NCI-H2081 (cell line): ENCODE data around the gene ROR1.
"Not testable (repeated sequence)": the region's sequence is repeated elsewhere in the genome, so short reads cannot be mapped to it uniquely, and the experiment has no call there.

ENCODE experiments used
- DNase-seq, 2 experiments: peaks; one replicate each; lab custom pipeline; 2025; lab: John Stamatoyannopoulos, UW

Gene ROR1

DNA sequence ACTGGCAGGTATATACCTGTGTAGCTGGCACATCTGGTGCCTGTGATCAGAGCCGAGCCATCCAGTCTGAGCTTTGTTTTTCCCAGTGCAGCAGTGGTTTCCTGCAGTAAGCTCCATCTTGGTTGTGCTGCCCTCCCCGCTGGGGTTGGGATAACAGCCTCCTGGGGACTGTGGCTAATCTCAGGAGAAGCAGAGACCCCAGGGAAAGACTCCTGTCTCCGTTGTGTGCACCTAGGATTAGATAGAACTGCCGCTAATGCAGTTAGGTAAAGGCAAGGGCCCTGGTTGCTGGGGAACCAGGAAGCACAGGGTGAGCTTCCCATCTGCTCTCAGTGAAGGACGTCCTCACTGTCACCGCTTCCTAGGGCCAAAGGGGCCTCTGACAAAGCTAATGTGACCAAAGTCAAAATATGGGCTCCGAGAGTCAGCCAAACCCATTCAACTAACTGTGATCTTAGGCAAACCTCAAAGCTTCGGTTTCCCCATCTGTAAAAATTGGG lies 20.0 kb downstream of the ROR1 start:
- DNase-seq = no peak

DNA sequence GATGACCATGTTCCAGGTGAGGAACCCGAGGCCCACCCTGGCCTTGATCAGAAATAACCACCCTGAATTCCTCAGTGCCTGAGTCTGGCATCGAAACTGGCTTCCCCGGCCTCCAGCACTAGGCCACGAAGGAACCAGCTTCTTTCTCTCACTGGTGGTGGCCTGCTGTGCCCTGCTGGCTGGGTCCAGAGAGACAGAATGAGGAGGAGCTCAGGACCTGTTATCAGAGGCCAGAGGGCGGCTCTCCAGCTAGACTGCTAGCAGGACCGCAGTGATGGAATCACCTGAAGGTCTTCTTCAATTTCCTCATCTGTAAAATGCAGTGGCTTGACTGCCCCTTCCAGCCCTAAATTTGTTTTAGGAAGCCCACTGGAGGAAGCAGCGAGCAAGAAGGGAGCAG lies 20.5 kb downstream of the ROR1 start:
- no peak for DNase-seq

DNA sequence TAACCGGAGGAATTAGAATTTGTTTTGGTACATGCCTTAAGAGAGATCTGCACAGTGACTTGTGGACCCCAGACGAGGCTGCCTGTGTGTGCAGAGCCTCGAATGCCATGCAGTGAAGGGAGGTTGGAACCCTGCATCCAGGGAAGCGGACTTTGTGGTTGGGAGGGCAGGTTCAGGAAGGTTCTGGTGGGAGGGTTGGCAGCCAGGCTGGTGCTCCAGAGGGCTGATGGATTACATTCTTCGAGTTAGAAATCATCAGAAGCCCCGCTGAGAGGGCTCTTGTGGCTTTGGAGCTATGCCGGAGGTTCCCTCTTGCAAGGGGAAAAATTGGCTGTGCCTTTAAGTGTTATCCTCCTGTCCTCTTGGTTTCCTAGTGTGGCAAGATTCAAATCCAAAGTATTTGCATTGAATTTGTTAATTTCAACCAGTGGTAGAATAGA lies 21.1 kb downstream of the ROR1 start:
- DNase-seq = no peak

DNA sequence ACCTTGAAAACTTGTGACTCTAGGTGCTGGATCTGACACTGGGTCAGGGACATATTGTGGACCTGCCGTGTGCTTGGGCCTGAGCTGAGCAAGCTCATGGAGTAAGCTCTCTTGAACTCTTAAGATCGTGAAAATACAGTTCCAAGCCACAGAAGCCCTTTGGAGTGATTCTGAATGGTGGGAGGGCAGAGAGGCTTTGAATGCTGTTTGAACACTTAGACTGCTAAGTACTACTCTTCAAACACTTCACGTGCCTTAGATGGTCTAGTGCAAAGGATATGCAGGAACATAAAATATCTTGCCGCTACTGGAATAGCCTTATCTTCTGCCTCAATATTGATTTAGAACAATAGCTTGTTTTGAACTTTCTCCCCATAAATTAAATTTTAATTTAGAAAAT lies 21.6 kb downstream of the ROR1 start:
- DNase-seq = no peak

DNA sequence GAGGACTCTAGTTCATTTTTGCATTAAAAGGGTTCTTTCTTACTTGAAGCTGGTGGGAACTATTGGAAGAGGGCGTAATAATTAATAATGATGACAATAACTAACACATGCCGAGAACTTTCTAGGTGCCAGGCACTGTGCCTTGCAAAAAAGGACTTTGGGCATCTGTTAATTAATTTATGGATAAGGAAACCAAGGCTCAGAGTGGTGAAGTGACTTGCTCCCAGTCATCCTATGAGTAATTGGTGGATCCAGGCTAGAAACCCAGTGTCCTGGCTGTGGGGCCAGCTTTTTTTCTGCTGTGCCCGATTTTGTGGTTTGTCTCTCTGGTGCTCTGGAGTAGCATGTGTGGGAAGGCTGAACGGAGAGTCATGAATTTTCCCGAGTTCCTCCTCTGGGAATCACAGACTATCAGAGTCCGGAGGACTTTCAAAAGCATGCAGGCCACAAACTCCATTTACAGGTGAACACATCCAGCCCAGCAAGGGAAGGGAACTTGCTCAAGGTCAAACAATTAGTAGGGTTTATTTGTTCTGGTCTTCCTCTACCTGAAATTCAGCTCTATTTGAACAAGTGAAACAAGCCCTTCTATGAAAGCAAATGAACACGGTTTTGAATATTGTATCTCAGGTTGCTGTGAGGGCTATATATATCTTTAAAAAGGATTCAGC lies 23.4 kb downstream of the ROR1 start:
- DNase-seq = no peak

DNA sequence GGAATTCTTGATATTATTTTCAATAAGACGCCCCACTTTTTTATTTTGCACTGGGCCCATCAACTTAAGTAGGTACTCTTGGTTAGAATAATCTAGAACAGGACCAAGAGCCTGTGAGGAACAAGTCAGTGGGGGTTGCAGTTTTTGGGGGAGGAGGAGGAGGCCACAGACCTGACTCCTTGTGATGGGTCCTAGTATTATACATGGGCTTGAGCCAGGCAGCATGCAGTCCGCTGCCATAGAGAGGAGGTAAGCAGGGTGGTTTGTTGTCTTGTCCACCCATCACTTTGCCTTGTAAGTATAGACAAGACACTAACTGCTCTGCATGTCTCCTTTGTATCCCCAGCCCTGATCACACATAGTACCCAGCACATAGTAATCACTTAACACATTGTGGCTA lies 24.5 kb downstream of the ROR1 start:
- DNase-seq = no peak

DNA sequence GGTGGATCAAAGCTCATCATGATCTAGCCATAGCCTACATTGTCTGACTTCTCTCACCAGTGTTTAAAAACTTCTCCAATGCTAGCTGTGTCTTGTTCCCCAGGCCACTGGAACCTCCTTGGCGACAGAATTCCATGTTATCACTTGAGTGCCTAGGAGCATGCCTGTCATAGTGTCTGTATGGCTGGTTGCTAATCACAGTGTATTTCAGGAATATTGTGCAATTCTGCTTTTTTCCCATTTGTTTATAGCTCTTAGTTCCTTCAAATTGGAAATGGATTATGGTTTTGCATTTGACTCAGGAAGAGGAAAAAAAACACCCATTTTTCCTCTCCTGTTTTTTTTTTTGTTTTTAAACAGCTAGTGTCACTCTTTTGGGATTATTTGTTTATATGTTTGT lies 25.5 kb downstream of the ROR1 start:
- no peak for DNase-seq

DNA sequence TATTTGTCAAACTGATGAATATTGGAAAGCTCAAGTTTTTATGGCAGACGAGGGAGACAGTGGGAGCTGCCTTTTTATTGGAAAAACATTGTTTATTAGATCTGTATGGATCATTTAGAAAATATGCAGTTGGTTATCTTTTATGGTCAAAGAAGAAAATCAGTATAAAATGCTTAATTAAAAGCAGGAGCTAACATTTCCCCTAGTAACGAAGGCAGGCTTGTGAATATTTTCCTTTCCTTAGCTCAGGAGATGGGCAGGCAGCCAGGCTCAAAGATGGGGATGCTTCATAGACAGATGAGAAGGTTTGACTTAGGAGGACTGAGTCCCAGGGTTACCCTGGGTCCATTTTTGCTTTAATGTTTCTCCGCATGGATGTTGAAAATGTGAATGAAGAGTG lies 26.0 kb downstream of the ROR1 start:
- DNase-seq = no peak

DNA sequence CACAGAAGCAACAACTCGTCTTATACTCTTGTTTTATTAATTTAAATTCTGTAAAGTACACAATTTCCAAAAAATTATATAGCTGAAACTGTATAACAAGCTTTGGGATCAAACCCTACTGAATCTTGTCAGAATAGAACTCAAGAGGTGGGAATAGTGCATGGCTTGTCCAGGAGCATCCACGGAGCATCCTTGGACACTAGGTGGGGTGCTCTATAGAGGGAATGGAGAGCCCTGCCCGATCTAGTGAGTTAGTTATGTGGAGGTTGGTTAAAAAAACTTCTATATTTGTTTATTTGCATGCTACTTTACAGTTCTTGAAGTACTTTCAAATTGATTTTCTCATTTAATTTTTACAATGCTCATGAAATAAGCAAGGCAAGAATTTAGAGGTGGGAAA lies 28.3 kb downstream of the ROR1 start:
- DNase-seq = no peak

DNA sequence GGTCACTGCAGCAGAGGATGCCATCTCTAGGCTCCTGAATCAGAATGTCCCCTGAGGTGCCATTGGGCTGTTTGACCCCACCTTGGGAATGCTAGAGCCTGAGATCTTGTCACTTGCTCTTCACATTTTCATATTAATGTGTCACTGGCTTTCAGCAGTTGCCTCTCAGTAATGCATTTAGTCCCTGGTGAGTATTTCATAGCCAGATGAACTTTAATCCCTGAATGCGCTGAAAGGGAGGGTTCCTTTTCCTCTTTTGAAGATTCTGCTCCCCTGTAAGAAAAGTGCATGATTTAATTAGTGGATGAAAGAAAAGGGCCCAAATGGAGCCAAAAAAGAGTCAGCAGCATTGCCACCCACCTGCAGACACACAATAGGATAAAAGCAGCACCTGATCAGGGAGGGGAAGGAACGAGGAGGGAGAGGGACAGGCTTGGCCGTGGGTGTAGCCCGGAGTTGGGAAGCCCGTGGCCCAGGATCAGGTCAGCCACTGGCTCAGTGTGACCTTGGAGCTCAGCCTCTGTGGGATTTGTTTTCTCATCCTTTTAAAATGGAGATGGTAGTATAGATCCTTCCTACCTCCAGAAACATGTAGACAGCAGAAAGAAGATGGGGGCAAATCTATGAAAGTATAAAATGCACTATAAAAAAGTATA lies 31.1 kb downstream of the ROR1 start:
- DNase-seq = no peak

DNA sequence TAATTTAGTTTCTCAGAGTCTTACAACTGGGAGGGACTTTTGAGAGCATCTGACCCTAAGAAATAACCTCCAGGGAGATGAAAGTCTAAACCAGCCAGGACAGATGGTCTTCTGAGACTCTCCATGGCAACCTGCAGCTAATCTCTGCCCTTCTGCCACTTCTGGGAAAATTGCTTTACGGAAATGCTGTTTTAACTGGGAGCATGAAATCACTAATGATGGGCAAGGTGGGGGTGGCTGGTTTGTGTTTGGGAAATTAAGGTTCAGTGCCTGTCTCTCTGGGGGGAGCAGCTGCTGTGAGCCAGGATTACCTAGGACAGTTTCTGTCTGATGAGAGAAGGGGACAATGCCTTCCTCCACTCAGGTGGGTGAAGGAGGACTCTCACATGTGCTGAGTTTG lies 33.2 kb downstream of the ROR1 start:
- DNase-seq = peak in 1 of 2 experiments; percentile 7

DNA sequence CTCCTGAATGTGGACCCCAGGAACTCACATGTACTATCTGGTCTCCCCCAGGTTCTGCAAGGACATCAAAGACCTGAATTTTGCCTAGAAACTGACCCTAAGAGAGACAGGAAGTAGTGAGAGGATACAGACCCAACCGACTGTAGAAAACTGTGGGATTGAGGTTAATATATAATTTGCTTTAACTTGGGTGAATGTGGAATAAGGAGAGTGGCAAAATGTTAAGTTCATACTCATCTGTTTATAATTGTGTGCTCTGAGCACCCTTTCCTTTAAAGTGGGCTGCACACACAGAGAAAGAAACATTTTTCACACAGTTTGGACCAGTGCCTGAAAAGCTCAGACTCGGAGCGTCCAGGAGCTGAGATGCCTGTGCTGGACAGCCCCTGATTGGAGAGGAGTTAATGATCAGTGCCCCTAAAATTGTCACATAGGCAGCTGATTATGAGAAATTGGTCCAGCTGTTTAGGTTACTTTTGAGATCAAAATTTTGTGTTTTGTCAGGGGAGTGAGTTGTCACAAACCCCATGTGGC lies 37.2 kb downstream of the ROR1 start:
- no peak for DNase-seq

DNA sequence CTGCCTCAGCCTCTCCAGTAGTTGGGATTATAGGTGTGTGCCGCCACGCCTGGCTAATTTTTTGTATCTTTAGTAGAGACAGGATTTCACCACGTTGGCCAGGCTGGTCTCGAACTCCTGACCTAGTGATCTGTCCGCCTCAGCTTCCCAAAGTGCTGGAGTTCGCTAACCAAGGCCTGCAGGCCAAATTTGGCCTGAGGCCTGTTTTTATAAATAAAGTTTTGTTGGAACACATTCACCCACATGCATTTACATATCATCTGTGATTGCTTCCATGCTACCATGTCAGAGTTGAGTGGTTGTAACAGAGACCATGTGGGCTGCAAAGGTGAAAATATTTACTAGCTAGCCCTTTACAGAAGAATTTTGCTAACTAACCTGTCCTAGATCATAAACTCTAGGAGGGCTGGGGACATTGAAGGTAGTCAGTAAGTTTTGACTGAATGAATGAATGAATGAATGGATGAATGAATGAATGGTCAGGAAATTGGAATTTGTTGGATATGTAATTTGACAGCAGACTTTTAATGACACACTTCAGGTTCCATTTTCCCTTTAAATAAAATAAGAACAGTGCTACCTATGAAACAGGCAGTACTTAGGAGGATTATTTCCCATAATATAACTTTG lies 38.4 kb downstream of the ROR1 start:
- no peak for DNase-seq

DNA sequence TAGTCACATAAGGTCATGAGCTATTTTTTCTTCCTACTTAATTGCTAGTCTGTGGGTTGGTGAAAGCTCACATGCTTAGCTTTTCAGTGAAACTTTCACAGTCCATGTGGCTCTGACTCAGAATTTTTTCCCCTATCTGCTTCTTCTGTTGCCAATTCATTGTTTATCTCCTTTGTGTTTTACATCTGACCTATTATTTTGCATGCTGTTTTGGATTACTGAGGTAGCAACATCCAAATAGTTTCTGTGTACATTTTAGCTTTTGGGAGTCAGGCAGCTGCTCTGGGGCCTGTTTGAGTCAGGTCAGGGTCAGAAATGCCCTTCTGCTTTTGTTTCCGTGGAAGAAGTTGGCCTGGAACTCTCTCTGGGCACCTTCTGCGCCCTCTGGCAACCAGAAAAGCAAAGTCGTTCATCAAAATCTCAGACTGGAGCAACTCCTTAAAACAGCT lies 40.0 kb downstream of the ROR1 start:
- no peak for DNase-seq

DNA sequence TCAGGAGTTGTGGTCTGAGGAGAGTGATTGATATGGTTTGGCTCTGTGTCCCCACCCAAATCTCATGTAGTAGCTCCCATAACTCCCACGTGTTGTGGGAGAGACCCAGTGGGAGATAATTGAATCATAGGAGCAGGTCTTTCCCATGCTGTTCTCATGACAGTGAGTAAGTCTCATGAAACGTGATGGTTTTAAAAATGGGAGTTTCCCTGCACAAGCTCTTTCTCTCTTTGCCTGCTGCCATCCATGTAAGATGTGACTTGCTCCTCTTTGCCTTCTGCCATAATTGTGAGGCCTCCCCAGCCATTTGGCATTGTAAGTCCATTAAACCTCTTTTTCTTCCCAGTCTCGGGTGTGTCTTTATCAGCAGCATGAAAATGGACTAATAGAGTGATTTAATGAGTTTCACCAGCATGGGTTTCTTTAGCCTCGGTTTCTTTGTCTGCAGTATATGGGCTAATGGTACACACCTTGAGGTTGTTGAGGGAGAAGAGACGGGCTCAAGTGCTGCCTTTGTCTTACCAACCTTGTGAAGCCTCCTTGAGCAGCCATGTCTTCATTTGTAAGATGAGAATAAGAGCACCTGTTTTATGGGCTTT lies 42.5 kb downstream of the ROR1 start:
- DNase-seq = not testable (repeated sequence)

DNA sequence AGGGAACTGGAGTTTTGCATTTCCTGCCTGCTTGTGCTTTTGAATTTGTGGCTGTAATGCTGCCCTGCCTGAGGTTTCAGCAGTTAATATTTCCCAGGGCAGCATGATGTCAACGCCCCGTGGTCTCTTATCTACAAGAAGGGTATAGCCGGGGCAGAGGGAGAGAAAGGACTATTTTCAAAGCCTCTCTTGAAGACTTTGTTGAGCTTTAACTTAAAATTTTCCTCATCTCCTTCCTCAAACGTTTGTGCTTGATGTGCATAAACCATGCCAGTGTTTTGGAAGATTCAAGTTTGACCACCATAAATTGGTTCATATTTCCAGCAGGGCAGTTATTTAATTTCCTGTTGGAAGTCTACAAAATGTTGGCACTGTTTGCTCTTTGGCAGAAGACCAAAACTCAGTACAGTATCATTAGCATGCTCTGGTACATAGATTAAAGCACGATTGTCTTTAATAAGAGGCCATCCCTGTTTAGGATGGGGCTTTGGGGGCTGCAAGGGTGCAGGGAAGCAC lies 43.4 kb downstream of the ROR1 start:
- peak; percentile 26 to 63 for DNase-seq

DNA sequence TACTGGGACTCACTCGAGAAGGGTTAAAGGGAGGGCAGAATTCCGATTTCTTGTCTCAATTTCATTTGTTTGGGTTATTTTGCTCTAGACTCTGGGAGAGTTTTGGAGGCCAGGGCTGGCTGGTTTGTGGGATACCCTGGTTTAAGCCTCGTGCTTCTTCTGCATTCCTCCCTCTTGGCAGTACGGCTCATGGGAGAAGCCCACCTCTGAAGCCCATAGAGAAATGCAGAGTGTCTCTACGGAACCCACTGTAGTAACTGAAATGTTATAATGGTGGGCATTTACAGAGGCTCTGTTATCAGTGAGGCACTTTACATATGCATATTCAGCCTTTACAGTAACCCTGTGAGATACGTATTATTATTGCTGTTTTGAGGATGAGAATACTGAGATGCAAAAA lies 43.9 kb downstream of the ROR1 start:
- DNase-seq = no peak

DNA sequence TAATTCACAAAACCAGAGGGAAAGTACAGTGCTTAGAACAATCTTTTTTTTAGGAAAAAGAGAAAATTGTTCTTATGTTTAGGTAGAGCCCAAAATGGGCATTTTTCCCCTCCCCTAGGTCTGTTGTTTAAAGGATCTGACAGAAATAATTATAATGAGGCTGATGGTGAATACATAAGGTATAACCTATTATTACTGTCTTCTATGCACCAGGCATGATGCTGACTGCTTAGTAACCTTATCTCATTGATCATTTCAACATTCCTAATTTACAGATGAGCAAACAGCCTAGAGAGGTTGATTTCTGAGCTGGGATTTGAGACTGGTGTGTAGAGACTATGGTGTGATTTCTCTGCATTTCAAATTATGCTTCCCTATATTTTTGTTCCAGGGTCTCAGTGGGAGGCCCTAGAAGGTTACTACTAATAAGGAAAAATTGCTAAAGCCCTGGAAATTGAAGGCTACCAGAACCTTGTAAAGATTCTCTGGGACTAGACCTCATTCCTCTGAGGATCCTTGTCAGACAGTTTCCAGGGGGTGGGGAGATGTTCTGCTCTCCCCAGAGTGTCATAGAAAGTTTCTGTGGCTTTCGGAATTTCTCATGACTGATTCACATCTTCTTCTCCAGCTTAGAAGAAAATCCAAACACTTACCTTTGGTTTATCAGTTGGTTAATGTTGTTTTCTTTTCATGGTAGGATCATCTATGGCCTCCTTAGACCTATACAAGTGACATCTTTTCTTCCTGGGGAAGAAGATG lies 44.9 kb downstream of the ROR1 start:
- DNase-seq = peak in 1 of 2 experiments; percentile 28

DNA sequence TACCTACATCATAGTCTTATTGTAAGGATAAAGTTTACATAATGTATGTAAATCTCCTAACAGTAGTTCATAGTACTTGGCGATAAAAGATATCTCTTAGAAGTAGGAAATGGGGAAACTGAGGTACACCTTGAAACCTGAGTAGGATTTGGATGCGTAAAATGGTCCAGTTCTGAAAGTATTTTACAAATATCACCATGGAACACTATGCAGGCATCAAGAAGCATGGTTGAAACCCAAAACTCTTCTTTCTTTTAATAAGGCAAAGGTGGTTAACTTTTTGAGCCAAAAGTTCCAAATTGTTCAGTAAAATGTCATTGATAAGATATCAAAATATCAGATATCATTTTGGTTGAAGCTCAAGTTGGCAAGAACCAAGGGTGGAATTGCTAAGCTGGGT lies 46.0 kb downstream of the ROR1 start:
- DNase-seq = no peak

DNA sequence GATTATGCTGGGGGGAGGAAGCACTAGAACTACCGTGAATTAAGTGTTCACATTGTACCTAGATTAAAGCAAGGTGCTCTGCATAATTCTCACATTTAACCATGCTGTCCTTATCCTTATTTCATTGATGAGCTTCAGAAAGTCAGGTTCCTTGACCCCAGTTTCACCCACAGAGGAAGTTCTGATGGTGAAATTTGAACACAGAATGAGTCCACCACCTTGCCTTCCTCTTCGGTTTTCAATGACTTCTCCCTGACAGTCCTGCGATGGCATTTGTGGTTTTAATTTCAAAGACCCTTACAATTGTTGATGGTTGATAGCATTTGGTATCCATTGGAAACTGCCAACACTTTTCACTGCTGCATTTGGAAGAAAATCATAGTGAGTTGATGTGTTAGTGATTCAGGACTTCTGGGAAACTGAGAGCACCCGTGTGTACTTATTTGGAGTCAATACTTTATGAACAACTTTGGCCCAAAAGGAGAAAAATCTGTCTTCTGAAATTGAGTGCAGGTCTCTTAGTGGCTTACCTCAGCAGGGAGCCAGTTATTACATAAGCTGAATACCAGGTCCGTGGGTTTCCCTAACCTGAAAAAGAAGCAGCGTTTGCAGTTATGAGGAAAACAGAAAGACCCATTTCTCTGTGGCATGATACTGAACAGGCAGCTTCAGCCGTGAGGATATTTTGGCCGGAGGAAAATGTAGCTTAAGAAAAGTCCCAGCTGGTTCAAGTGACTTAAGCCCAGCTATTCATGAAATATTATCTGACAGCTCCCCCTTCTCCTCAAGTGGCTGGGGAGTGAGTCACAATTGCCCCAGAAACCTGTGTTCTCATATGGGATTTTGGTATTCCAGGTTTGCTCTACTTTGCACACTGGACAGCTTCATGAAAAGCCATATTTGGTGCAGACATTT lies 47.5 kb downstream of the ROR1 start:
- no peak for DNase-seq
